ENCODE data around the gene USE1. TPM values are rescaled to one million over a fixed set of nuclear protein-coding genes. Genes with fewer than 3 reads are reported as not detected.

USE1 gene
- total and polyA plus RNA-seq, 8 donors = 12.8 to 46.6 (median 19.1) TPM

GRCh38 chr19:17254636-17255035, 39.5 kb downstream of the USE1 start:
- 83 to 88% methylated on average over 10 of the region's 10 CpGs for WGBS, 2 donors
- no peaks in the 10 kb centered on the region for H3K9me3 ChIP-seq
- H3K36me3 ChIP-seq = no peaks in the 10 kb centered on the region
- no peak for TF ChIP-seq CTCF (IDR thresholded peaks at IDR 0.05)
- ATAC-seq (no peak), FAIRE-seq (no peak), DNase-seq (no peak)
- intact Hi-C loops (cut with DNase I) = no loop called here
- peak overlapping the region in 3 of 4 donors; percentile 38 to 70 (median 45) for H3K27ac ChIP-seq
- peaks cover 0 to 15% (median 8%) of the 10 kb centered on the region in 3 donors for H3K4me1 ChIP-seq
- no peak overlapping the region for H3K4me3 ChIP-seq
- H3K27me3 ChIP-seq = no peaks in the 10 kb centered on the region

GRCh38 chr19:17255150-17255621, 40.0 kb downstream of the USE1 start:
- TF ChIP-seq CTCF (IDR thresholded peaks at IDR 0.05) = no peak
- no peak overlapping the region for H3K4me3 ChIP-seq
- peak overlapping the region; percentile 38 to 70 (median 54) for H3K27ac ChIP-seq
- ATAC-seq = peak; percentile 65 to 88 (median 74)
- no peak for FAIRE-seq
- H3K36me3 ChIP-seq = no peaks in the 10 kb centered on the region
- 19 to 39% methylated on average over 17 to 18 of the region's 18 CpGs for WGBS, 2 donors
- intact Hi-C loops (cut with DNase I) = no loop called here
- no peaks in the 10 kb centered on the region for H3K27me3 ChIP-seq
- DNase-seq = peak in 5 of 6 donors; percentile 53 to 84 (median 69)
- no peaks in the 10 kb centered on the region for H3K9me3 ChIP-seq
- H3K4me1 ChIP-seq = peaks cover 0 to 17% (median 9%) of the 10 kb centered on the region in 3 donors

- no peaks in the 10 kb centered on the region for H3K27me3 ChIP-seq
- ATAC-seq (no peak), DNase-seq (no peak), FAIRE-seq (no peak)
- no peaks in the 10 kb centered on the region for H3K9me3 ChIP-seq
- TF ChIP-seq CTCF (IDR thresholded peaks at IDR 0.05) = no peak
- peaks cover 4 to 22% (median 9%) of the 10 kb centered on the region in 3 donors for H3K4me1 ChIP-seq
- H3K4me3 ChIP-seq = no peak overlapping the region
- H3K27ac ChIP-seq = peak overlapping the region in 1 of 4 donors; percentile 70
- WGBS, 2 donors = 93 to 97% methylated on average over 3 of the region's 3 CpGs
- intact Hi-C loops (cut with DNase I) = no loop called here
- H3K36me3 ChIP-seq = no peaks in the 10 kb centered on the region
Observed at GRCh38 chr19:17256130-17256529, 41.0 kb downstream of the USE1 start.

- no peaks in the 10 kb centered on the region for H3K36me3 ChIP-seq
- DNase-seq = peak in 1 of 6 donors; percentile 51
- no peak for TF ChIP-seq CTCF (IDR thresholded peaks at IDR 0.05)
- peak overlapping the region; percentile 54 to 66 (median 58) for H3K27ac ChIP-seq
- no peak for FAIRE-seq
- no peaks in the 10 kb centered on the region for H3K9me3 ChIP-seq
- H3K4me3 ChIP-seq = peak overlapping the region in 1 of 4 donors; percentile 6
- intact Hi-C loops (cut with DNase I) = no loop called here
- peaks cover 4 to 22% (median 9%) of the 10 kb centered on the region in 3 donors for H3K4me1 ChIP-seq
- H3K27me3 ChIP-seq = no peaks in the 10 kb centered on the region
- ATAC-seq = no peak
- 49 to 72% methylated on average over 9 of the region's 9 CpGs for WGBS, 2 donors
Observed at GRCh38 chr19:17259118-17259780, 44.1 kb downstream of the USE1 start.

- ATAC-seq = peak; percentile 68 to 76 (median 70)
- intact Hi-C loops (cut with DNase I) = no loop called here
Observed at GRCh38 chr19:17259934-17260333, 44.8 kb downstream of the USE1 start.

More at GRCh38 chr19:17259934-17260333, 44.8 kb downstream of the USE1 start:
- no peaks in the 10 kb centered on the region for H3K9me3 ChIP-seq
- H3K27ac ChIP-seq = peak overlapping the region; percentile 54 to 66 (median 58)
- peak in 3 of 6 donors; percentile 46 to 67 (median 63) for DNase-seq
- H3K36me3 ChIP-seq = no peaks in the 10 kb centered on the region
- no peaks in the 10 kb centered on the region for H3K27me3 ChIP-seq
- peak overlapping the region in 1 of 4 donors; percentile 6 for H3K4me3 ChIP-seq
- no peak for FAIRE-seq
- WGBS, 2 donors = 26 to 28% methylated on average over 1 of the region's 1 CpG
- H3K4me1 ChIP-seq = peaks cover 4 to 22% (median 9%) of the 10 kb centered on the region in 3 donors
- no peak for TF ChIP-seq CTCF (IDR thresholded peaks at IDR 0.05)
